Measurements from ENCODE around the gene SLC37A2.

Gene SLC37A2

GRCh38 chr11:125071846-125072217, 8.7 kb downstream of the SLC37A2 start:
- no peak for DNase-seq

DNA sequence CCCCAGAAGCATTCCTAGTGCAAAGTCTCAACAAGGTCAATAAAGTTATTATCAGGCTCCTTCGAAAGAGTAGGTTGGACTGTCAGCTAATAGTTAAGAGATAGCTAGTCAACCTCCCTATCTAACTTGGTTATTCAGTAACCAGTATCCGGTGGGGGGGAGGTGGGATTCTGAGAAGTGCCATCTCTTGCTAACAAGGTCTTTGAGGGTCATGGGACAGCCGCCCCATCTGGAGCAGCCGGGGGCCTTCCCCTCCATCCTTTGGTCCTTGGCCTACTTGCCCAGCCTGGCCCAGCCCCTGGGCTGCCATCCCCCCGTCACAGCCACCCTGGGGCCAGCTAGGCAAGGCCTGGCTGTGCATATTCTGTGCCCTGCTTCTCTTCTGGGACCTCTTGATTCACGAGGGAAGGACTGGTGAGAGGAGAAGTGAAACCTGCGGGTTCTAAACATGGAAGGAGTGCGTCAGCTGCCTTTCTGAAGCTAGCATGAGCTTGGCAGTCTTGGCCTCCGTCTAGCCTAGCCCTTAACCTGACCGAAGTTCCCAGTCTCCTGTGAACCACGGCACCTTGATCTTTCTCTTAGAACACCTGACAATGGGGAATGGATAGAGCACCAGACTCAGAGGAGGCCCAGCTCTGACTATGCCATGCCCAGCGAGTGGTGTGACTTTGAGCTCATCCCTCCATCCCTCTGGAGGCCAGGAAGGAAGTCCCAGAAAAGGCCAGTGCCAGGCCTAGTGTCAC, 9.3 kb downstream of the SLC37A2 start:
- DNase-seq: peak; percentile 9 to 63

DNA sequence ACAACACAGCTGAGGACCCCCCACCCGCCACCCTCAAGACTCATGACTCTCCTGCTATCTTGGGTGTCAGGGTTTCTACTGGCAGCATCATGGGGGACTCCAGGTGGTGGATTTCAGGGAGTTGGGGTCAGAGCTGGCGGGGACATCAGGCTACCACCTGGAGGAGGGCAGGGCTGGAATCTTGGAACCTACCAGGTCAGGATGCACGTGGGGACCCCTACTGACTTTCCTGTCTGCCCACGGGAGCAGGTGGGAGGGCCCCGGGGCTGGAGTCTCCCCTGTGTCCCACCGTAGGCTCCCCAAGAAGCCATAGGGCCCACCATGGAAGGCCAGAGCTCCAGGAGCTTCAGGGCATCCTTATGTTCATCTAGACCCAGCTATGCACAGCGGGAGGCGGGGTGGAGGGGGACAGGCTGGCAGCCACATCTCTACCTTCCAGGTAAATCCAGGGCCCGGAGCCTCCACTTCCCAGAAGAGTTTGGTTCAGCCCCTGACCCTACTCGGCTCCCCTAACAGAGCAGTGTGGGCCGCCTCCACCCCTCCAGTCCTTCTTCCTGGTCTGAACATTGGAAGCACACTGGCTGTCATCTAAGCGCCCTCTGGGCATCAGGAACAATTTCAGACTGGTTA, 10.0 kb downstream of the SLC37A2 start:
- no peak for DNase-seq

DNA sequence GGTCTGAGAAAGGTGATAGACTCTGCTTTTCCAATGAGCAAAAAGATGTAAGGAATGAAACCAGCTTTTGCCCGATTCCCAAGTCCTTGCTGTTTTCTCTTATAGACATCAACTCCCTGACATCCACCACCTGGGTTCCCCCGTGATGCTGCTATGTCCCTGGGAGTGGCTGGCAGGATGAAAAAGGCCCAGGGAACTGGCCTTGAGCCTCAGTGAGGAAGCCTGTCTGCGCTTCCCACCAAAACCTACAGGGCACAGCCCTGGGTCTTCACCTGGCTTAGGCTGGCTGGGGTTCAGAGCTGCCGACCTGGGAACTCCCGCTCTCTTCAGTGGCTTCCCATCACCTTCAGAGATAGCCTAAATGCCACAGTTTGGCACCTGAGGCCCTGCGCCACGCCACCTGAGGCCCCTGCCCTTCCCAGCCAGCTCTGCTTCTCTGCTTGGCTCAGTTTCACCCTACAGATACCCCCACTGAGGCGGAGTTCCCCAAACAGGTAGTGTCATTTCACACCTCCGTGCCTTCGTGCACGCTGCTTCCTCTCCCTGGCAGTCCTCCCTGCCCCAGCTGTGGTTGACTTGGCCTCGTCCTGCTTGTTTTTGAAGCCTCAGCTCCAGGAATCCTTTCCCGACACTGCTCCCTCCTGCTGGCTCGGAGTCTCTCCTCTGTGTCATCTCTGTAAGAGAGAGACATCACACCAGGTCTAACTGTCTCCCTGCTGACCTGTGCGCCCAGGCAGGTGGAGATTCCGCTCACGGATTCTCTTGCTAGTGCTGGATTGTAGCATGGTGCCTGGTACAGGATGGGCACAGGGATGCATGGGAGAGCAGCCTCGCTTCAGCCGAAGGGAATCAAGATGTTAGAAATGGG, 10.7 kb downstream of the SLC37A2 start:
- DNase-seq: no peak

GRCh38 chr11:125074511-125075241, 11.6 kb downstream of the SLC37A2 start:
- no peak for DNase-seq

- DNase-seq: no peak
Observed at GRCh38 chr11:125075242-125075625, 12.1 kb downstream of the SLC37A2 start.

- no peak for DNase-seq
Observed at GRCh38 chr11:125075900-125076317, 12.8 kb downstream of the SLC37A2 start.

DNA sequence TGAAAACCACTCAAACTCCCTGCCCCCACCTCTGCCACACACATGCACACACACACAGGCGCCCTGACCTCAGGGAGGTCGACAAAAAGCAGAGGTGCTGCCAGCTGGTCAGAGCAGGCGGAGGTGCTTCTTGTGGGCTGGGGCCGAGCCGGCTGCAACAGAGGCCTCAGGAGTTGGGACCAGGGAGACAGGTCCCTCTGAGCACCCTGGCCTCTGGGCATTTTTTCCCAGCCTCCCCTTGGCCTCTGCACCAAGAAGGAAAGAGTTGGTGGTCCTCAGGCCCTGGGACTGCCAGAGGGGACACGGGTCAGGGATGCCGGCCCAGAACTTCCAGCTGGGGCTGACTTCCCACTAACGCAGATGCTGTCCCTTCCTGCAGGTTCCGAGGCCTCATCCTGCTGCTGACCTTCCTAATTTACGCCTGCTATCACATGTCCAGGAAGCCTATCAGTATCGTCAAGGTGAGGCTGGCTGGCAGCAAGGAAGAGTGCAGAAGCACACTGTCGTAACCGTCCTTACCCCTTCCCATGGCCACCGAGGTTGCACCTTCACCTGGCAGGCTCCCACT, 13.4 kb downstream of the SLC37A2 start:
- DNase-seq: no peak

DNA sequence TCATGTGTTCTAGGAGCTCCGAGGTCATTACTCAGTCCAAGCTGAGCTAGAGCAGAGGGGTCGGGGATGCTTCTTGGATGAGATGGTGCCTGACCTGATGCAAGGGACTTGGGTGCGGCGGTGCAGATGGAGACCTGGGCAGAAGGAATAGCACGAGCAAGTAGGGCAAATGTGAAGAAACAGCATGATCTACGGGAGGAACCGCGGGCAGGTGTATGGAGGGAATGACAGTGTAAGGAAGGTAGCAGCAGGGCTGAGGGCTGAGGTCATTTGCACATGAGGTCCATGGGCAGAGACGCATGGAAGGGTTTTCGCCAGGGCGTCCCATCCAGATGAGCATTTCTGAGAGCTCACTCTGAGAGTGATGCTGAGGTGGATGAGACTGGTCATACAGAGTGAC, 14.9 kb downstream of the SLC37A2 start:
- no peak for DNase-seq

DNA sequence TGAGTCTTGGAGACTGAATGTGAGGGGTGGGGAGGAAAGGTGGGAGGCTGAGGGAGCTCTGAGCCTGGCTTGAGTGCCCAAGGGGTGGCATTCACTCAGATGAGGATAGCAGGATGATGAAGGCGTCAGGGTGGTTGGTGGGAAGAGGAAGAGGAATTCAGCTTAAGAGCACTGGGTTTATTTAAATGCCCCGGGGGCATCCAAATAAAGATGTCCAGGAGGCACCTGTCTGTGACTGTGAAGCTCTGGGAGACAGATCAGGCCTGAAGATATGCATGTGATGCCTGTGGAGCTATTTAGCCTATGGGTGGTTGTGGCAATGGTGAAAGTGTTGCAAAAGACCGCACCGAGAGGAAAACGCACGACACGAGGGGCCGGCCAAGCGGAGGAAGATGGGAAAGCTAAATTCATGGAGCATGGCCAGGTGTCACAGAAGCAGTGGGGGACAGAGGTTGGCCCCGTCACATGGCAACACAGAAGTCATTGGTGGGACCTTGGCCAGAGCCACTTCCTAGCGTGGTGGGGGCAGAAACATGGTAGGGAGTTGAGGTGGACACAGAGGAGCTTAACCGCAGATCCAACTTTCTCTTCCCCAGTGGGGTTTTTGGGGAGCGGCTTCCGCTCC, 15.5 kb downstream of the SLC37A2 start:
- DNase-seq: no peak

GRCh38 chr11:125079151-125079877, 16.2 kb downstream of the SLC37A2 start:
- no peak for DNase-seq

DNA sequence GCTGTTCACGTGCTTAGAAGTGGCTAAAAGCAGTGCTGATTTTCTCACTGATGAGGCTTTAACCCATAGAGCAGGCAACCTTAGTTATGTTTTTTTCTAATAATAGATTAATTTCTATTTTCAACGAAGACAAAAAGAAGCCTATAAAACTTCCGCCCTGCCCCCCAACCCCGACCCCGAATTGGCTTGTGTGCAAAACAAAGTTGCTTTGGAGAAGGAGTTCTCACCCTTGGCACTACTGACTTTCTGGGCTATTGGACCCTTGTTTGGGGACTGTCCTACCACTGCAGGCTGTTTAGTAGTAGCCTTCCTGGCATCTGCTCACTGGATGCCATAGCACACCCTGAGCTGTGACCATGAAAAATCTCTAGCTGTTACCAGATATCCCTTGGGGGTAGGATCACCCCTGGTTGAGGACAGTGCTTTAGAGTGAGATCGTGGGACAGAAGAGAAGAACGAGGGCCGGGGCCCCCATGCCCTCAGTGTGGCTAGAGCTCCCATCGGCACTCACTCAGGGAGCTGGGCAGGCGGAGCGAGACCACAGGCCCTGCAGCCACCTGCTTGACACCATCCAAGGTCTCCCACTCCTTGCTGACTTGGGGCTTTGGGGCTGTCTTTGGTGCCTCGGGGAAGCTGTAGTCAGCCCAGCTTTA, 16.9 kb downstream of the SLC37A2 start:
- DNase-seq: no peak

GRCh38 chr11:125080531-125080911, 17.4 kb downstream of the SLC37A2 start:
- DNase-seq: no peak

DNA sequence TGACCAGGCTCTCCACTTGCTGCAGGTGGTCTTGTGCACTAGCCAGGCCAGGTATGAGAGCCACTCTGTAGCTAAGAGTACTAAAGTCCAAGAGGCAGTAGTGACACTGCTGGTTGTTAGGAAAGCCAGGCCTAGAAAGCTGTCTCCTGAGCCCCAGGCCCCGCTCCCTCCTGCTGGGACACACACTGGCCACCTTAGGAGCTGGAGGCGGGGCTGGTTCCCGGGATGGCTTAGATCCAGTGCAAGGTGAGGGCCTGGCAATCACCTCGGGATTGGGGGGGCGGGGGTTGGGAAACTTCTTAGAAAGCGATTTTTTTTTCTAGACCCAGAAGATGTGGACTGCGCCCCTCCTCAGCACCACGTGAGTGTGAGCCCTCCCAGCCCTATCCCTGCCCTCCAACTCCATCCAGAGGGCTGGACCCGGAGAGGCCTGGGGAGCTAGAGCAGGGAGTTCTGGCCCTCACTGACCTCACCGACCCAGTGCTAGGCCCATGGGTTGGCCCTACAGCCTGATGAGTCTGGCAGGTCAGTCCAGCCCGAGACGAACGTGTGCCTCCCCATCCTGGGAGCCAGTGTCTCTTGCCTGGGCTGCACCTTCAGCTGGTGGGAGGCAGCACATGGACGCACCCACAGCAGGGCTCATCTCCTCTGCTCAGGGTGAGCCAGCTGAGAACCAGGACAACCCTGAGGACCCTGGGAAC, 18.1 kb downstream of the SLC37A2 start:
- no peak for DNase-seq

- DNase-seq: no peak
Observed at GRCh38 chr11:125082040-125082439, 18.9 kb downstream of the SLC37A2 start.

GRCh38 chr11:125082611-125083311, 19.7 kb downstream of the SLC37A2 start:
- DNase-seq: no peak

GRCh38 chr11:125083312-125084056, 20.4 kb downstream of the SLC37A2 start:
- DNase-seq: no peak

DNA sequence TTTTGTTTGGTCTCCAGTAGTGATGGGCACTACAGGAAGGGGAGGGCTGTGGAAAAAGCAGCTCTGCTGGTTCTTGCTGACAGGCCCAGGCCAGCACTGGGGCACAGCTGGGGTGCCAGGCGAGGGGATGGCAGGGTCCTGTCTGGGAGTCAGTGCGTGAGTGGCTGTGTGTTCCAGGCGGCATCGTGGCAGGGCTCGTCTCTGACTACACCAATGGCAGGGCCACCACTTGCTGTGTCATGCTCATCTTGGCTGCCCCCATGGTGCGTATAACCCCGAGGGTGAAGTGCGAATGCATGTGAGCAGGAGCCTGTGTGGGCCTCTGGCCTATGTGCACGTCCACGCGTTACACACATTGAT, 20.9 kb downstream of the SLC37A2 start:
- DNase-seq: no peak

GRCh38 chr11:125084761-125085231, 21.7 kb downstream of the SLC37A2 start:
- no peak for DNase-seq

Data from CD4-positive, alpha-beta T cell treated with Interferon alpha-2 for 1 hour (primary cell).